ENCODE results near the gene STRN4.

STRN4 gene

DNA sequence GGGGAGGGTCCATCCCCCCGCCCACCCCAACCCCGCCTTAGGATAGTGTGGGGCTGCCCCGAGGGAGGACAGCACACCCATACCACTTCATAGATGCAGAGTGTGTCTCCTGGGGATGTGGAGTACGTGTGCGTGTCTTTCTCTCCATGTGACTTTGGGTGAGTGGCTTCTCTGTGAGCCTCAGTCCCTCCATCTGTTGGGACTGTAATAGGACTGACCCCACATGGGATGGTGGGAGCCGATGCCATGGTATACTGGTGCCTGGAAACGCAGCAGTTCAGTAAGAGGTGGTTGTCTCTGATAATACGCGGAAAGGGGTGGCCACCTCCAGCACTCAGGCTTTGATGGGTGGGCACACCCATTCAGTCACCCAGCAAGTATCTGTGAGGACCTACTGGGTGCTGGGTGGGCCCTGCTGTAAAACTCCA, 28.5 kb downstream of the STRN4 start:
- in situ Hi-C loops (cut with MboI; ENCODE audit: low pct_unique_long_range_greater_than_20kb, low sequenced_read_pairs, unreplicated experiment) = no loop called here
- TF ChIP-seq CTCF (IDR thresholded peaks at IDR 0.05; ENCODE audit: extremely low read depth, insufficient read depth, missing control alignments) = no peak
- DNase-seq (ENCODE audit: low spot score) = peak; percentile 60

- in situ Hi-C loops (cut with MboI; ENCODE audit: low pct_unique_long_range_greater_than_20kb, low sequenced_read_pairs, unreplicated experiment) = no loop called here
- DNase-seq (ENCODE audit: low spot score) = peak; percentile 97
- TF ChIP-seq CTCF (IDR thresholded peaks at IDR 0.05; ENCODE audit: extremely low read depth, insufficient read depth, missing control alignments) = no peak
These were observed 29.1 kb downstream of the STRN4 start, which contains the start of gene PRKD2 for GRCh38 chr19:46717034-46717715. TSS of gene PRKD2 (minus strand) at chr19:46717114. CDS start at chr19:46716370, 744 bp downstream.

DNA sequence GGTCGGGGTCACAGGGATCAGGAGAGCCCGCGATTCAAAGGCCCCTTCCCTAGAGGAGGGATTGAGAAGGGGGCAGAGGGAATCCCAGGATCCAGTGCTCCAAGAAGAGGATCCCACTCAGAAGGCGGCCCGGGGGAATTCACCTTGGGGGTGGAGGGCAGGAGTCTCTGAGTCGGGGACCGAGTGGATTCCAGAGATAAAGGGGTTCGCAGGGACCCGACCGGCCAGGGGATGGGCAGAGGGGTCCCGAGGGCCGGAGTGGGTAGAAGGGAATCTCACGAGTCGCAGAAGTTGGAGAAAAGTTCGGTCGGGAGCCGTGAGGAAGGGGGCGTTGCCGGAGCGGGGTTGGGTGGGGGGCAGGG, 29.6 kb downstream of the STRN4 start:
- in situ Hi-C loops (cut with MboI; ENCODE audit: low pct_unique_long_range_greater_than_20kb, low sequenced_read_pairs, unreplicated experiment) = no loop called here
- no peak for DNase-seq (ENCODE audit: low spot score)
- no peak for TF ChIP-seq CTCF (IDR thresholded peaks at IDR 0.05; ENCODE audit: extremely low read depth, insufficient read depth, missing control alignments)

DNA sequence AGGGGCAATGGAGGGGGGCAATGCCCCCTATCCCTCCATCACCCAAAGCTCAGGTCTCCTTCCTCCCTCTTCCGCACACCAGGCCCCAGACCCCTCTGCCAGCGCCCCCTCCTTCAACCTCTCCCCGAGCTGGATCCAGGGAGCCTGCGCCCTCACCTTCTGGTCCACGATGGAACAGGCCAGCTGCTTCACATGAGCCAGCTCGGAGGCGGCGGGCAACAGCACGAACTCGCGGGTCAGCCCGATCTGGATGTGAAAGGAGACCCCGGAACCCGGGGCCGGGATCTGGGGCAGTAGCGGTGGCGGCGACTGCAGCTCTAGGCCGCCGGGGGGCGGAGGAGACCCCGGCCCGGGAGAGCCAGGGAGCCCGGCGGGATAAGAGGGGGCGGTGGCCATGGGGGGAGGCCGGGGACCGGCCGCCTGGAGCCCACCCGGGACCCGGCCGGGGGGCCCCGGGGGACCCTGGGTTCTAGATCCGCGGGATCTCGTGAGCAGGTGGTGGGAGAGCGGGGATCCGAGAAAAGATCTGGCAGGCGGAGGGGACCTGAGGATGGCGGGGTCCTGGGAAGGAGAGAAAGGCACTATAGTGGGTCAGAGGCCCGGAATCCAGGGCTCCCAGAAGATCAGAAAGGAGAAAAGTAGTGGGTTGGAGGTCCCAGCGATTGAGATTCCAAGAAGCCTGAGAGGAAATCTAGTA, 30.1 kb downstream of the STRN4 start:
- in situ Hi-C loops (cut with MboI; ENCODE audit: low pct_unique_long_range_greater_than_20kb, low sequenced_read_pairs, unreplicated experiment) = no loop called here
- no peak for TF ChIP-seq CTCF (IDR thresholded peaks at IDR 0.05; ENCODE audit: extremely low read depth, insufficient read depth, missing control alignments)
- DNase-seq (ENCODE audit: low spot score) = no peak

- TF ChIP-seq CTCF (IDR thresholded peaks at IDR 0.05; ENCODE audit: extremely low read depth, insufficient read depth, missing control alignments) = no peak
- no peak for DNase-seq (ENCODE audit: low spot score)
- in situ Hi-C loops (cut with MboI; ENCODE audit: low pct_unique_long_range_greater_than_20kb, low sequenced_read_pairs, unreplicated experiment) = no loop called here
These were observed 30.7 kb downstream of the STRN4 start for GRCh38 chr19:46715620-46715974.

DNA sequence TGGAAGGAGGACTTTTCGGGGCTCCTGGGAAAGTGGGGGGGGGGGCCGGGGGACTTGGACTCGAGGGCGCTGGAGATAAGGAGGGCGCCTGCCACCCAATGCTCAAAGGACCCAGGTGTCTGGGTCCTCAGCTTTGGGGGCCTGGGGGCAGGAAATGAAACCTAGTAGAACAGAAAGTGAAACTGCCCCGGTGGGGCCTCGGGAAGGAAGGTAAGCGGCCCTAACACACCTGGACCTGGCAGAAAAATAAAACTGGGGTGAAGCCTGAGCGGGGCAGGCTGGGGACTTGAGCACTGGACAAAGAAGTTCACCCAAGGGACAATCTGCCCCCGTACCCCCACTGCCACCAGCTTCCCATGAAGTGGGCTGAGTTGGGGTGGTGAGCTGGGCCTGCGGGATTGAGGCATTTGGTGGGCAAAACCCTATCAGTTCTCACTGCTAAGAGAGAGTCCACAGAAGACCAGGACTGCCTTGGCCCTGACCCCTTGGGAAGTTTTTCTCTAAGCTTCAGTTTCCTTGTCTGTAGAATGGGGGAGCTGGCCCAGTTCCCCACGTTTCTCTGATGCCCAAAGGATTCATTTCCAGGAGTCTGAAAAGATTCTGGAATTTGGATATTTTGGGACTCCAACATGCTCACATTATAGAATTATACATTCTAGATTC, 31.7 kb downstream of the STRN4 start:
- peak; percentile 90 for DNase-seq (ENCODE audit: low spot score)
- in situ Hi-C loops (cut with MboI; ENCODE audit: low pct_unique_long_range_greater_than_20kb, low sequenced_read_pairs, unreplicated experiment) = no loop called here

More for the DNA sequence above, 31.7 kb downstream of the STRN4 start:
- TF ChIP-seq CTCF (IDR thresholded peaks at IDR 0.05; ENCODE audit: extremely low read depth, insufficient read depth, missing control alignments) = no peak
